Right renal cortex interstitium (tissue), 3 donors: Measurements from ENCODE around the gene TLE7. TPM values are rescaled to one million over a fixed set of nuclear protein-coding genes. Genes with fewer than 3 reads are reported as not detected.
A peak's percentile ranks its signal among the peaks of the same experiment; 100 is the strongest.

ENCODE experiments used
- DNase-seq, 3 donors: peaks; one replicate each; pipeline ENCODE4 v3.0.0-alpha.2; 2013; ENCODE audit warnings: low read depth in 3 of 3, low spot score in 2 of 3
- polyA plus RNA-seq, 3 donors: library from polyadenylated mRNA; unstranded; fragments of 120-200 nt; gene quantifications; one replicate each; pipeline ENCODE4 v1.2.1, GENCODE V29; 2013; ENCODE audit not compliant: insufficient read length in 3 of 3

TLE7 gene
- polyA plus RNA-seq, 3 donors, result not detected

- no peak for DNase-seq
Measured at GRCh38 chr16:71414038-71414437, 27.8 kb downstream of the TLE7 start.

- no peak for DNase-seq
Measured at GRCh38 chr16:71413341-71413740, 28.5 kb downstream of the TLE7 start.

DNA sequence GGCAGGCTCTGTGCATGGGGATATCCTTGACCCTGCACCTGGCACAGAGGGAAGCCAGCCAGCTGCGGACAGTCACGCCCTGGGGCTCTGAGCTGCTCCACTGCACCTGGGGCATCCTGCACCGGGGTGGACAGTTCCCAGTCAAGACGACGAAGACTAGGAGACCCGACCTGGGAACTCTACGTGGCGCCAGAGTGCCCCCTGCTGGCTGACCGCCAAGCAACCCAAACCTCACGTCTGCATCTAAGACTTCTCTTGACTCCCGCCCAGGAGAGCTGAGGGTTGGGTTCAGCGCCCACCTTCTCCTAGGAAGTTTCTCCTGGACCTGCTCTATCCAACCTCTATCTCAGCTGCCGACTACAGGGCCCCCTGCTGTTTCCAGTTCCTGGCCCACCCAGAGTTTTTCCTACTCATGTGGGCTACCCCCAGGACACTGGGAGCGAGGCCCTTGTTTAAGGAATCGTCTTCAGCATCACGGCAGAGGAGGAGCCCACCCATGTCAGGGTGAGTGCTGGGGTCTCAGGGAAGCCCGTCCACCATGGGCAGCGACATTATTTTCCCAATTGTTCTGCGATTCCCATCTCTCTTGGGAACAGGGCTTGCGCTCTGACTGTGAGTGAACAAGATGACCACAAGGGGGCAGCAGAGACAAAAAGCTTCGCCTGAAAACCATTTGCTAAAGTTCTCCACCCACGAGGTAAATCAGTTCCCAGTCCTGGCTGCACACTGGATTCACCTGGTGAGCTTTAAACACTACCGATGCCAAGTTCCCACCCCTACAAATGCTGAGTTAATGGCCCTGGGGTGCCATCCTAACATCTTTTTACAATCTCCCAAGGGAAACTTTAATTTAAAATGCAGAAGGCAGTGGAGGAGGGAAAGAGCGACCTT lies 29.3 kb downstream of the TLE7 start:
- peak in 2 of 3 donors; percentile 63 to 65 for DNase-seq

GRCh38 chr16:71410146-71410545 lies 31.7 kb downstream of the TLE7 start:
- no peak for DNase-seq

DNA sequence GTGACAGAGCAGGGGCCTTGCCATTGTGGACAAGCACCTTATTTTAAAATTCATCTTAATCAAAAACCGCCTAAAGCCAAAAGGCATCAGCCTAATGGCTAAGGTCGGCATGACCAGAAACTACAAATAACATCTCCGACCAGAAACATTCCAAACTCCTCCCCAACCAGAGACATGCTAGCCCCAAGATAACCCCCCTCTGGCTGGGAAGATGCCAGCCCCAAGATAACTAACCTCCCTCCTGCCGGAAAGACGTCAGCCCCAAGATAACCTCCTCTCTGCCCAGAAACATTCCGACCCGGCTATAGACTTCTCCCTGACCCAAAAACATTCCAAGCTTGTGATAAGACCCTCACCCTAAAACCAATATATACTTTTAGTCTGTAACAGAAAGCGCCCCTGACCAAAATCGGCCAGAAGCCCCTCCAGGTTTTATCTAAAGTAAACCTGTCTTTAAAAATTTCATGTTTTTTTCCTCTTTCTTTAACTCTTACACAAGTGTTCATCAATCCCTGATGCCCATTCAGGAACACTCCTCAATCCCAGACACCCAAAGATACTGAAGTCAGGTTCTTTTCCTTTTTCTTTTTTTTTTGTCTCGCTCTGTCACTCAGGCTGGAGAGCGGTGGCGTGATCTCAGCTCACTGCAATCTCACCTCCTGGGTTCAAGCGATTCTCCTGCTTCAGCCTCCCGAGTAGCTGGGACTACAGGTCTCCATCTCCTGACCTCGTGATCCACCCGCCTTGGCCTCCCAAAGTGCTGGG lies 32.7 kb downstream of the TLE7 start:
- no peak for DNase-seq

DNA sequence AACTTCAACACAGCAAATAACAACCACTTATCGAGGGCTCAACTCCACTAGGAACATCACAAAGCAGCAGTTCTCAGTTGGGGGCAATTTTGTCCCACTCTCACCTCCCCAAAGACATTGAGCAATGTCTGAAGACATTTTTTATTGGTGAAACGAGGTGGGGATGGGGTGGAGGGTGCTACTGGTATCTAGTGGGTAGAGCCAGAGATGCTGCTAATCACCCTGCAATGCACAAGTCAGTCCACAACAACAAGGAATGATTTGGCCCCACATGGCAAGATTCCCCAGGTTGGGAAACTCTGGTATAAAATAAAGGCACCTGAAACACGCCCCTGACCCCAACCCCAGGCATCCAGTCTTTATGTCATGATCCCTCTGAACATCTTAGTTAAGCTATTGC lies 33.3 kb downstream of the TLE7 start:
- no peak for DNase-seq

DNA sequence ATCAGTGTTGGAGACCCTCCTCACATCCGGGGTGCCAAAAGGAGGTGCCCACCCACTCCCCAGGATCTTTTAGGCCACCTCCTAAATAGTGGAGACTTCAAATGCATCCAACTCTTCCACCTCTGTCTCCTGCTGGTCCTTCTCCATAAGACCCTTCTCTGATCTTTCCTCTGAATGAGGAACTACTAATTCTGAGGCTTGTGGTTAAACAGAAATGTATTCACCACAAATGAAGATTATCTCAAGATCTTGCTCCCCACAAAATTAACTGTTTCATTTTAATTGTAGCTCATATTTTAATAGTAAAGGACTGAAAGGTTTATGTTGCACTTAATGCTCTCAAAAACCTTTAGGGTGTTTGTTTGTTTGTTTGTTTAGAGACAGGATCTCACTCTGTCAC lies 34.1 kb downstream of the TLE7 start:
- DNase-seq, result no peak

DNA sequence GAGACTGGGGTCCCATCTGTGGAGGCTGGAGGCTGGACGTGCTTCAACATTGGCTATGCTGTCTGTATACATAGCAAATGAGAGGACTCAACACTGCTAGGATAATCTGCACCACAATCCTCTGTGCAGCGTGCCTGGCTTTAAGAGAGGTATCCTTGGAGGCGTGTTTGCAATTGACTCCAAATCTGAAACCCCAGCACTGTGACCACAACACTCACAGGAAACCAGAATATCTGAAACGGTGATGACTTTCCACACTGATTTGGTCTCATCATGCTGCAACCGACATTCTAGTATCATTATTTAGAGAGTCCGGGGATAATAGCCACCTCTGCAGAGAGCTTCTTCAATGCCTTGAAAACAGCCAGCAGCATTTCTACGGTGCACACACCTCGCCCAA lies 35.1 kb downstream of the TLE7 start:
- DNase-seq, result no peak

DNA sequence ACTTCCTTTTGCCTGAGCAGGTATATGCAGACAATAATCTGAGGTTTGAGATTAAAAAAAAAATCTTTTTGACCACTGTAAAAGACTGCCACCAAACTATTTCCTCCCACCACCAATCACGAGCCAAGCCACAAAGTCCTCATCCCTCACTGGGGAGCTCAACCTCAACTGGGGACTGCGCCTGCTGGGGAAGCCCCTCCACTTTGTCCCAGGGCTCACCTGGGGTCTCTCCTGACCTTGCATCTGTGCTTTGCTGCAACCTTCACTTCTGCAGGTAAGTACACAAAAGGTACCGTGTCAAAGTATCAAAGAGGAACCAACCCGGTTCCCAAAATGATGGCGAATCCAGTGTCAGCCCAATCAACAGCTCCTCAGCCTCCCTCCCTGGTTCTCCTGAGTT lies 35.5 kb downstream of the TLE7 start:
- DNase-seq, result no peak

GRCh38 chr16:71404364-71404763 lies 37.5 kb downstream of the TLE7 start:
- no peak for DNase-seq

DNA sequence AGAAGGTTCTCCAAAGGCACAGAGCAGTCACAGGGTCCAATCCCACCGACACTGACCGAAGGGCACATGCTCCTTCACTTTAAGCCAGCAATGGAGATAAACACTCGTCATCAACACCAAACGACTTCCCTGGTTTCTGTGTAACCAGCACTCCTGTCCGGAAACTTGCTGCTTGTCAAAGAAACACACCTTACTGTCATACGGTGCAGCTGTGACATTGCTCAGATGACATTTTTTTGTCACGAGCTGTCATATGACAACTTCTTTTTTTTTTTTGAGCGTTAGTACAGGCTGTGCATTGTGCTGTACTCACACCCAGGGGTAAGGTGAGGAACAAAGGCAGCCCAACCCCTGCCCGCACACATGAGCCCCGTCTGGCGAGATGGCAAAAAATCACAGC lies 39.2 kb downstream of the TLE7 start:
- DNase-seq, result no peak

DNA sequence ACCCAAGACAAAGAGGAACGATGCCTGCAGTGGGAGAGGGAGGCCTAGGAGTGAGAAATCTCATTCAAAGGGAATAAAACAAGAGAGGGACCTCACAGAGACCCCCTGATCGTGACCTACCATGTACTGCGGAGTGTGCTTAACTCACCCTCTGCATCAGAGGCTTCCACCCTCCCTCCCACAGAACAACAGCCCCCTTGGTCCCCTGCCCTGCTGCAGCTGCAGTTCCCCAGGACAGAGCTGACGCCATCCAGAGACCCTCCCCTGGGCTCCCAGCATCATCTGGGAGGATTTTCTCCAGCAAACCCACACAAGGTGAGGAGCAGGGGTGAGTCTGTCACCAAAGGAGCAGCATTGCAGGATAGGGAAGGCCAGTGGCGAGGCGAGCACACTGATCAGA lies 39.8 kb downstream of the TLE7 start:
- no peak for DNase-seq

- DNase-seq, result no peak
Measured at GRCh38 chr16:71399801-71400563, 41.9 kb downstream of the TLE7 start.

- peak in 1 of 3 donors; percentile 13 for DNase-seq
Measured at GRCh38 chr16:71396594-71396993, 45.3 kb downstream of the TLE7 start.

GRCh38 chr16:71389330-71389729 lies 52.5 kb downstream of the TLE7 start:
- no peak for DNase-seq

DNA sequence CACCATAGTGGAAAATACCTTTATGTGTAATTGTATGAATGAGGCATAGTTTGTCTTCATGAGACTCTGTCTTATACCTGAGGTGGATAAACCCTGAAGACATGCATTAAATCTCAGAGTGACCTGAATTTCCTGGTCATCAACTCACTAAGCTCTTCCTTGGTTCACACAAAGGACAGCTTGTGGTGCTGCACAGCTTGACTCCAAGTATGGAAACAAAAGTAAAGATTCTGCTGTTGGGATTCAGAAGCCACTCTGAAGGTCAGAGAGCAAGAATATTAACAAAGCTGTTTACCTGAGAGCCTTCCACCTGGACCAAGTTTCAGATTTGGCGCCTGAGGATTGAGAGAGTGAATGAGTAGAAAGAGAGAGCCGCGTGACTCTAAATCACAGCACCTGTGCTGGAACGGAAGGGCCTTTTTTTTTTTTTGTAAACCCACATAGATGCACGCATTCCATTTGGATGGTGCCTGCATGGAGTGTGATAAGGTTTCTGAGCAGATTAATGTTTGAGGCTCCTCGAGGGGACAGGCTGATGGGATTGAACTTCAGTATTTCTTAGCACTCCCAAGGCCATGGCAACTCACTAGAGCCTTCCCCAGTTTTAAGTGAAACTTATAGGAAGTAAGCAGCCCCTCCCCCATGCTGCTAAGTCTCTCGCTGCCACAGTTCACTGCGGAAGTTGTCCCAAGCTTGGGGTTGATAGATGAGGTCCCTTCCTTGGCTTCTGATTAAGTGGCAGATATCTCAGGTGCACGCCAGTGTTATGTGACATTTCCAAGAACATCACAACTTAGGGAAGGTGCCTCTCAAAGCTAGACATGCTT lies 54.6 kb downstream of the TLE7 start:
- no peak for DNase-seq

DNA sequence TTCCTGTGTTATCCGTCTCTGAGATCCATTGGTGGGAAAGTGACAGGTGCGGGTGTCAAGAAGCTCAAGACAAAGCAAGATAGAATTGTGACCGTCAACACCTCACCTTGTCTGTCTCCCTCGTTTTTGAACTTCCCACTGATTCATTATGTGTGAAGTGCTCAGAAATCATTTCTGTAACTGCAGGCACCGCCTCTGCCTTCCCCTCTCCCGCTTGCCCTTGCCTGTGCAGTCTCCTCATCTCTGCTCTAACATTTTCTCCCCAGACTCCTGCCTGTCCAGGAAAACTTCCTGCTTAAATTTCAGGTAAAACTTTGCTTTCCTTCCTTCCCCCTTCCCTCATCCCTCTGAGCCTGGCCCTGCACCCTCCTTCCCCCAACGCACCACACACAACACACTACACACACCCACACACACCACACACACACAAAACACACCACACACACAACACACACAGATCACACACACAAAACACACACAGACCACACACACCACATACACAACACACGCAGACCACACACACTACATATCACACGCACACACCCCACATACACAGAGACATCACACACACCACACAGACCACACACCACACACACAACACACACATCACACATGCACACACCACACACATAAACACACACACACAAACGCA lies 57.7 kb downstream of the TLE7 start:
- DNase-seq, result no peak

GRCh38 chr16:71383054-71383773 lies 58.6 kb downstream of the TLE7 start:
- DNase-seq, result no peak

- DNase-seq, result no peak
Measured at GRCh38 chr16:71380831-71381230, 61.0 kb downstream of the TLE7 start.
